HFFc6 (cell line): ENCODE results near the gene STRBP. TPM values are rescaled to one million over a fixed set of nuclear protein-coding genes. Genes with fewer than 3 reads are reported as not detected.

Experiments
- DNase-seq: peaks from one replicate; pipeline ENCODE4 v3.0.0-alpha.2; 2018
- H3K27ac Mint-ChIP-seq: 2 replicates; pipeline ENCODE4 v1.8.0; 2020; ENCODE audit warnings: mild to moderate bottlenecking, mixed read lengths
- H3K27me3 Mint-ChIP-seq: 2 replicates; pipeline ENCODE4 v1.8.0; 2021; ENCODE audit warnings: mild to moderate bottlenecking, moderate library complexity, mixed read lengths; ENCODE audit not compliant: insufficient read depth
- H3K36me3 Mint-ChIP-seq: 2 replicates; pipeline ENCODE4 v1.8.0; 2021; ENCODE audit warnings: low read depth, mixed read lengths
- H3K4me1 Mint-ChIP-seq: 2 replicates; pipeline ENCODE4 v1.8.0; 2020; ENCODE audit warnings: low read depth, mixed read lengths
- H3K4me3 Mint-ChIP-seq: 2 replicates; pipeline ENCODE4 v1.8.0; 2020; ENCODE audit warnings: mild to moderate bottlenecking, moderate library complexity, mixed read lengths
- H3K9me3 Mint-ChIP-seq: 2 replicates; pipeline ENCODE4 v1.8.0; 2020; ENCODE audit warnings: mild to moderate bottlenecking, mixed read lengths
- CTCF ChIP-seq: fragments of 200-600 bp; sonication (generic); IDR thresholded peaks from 2 replicates; pipeline ENCODE4 v1.5.0; 2021; ENCODE audit warnings: antibody characterized with exemption, mild to moderate bottlenecking
- total RNA-seq, 6 experiments: library from RNA; stranded (reverse); fragmentation: NEBNext Ultra II Directional; extraction: Animal tissue kit (Norgen Biotek cat#: 25700); gene quantifications; 2 replicates in 1 of 6; 3 replicates in 5 of 6; pipeline ENCODE4 v1.2.3, GENCODE V29; 2021

The STRBP gene
- total RNA-seq, 6 experiments from 2014 or later: 1.4 to 2.5 (median 1.9) TPM

GRCh38 chr9:123120953-123121352, 147.4 kb downstream of the STRBP start:
- no peak overlapping the region for H3K27ac Mint-ChIP-seq
- H3K27me3 Mint-ChIP-seq: peaks cover 15% of the 10 kb centered on the region
- no peaks in the 10 kb centered on the region for H3K9me3 Mint-ChIP-seq
- no peak for TF ChIP-seq CTCF
- no peak for DNase-seq
- H3K4me1 Mint-ChIP-seq: no peaks in the 10 kb centered on the region
- H3K36me3 Mint-ChIP-seq: no peaks in the 10 kb centered on the region
- H3K4me3 Mint-ChIP-seq: no peak overlapping the region

DNA sequence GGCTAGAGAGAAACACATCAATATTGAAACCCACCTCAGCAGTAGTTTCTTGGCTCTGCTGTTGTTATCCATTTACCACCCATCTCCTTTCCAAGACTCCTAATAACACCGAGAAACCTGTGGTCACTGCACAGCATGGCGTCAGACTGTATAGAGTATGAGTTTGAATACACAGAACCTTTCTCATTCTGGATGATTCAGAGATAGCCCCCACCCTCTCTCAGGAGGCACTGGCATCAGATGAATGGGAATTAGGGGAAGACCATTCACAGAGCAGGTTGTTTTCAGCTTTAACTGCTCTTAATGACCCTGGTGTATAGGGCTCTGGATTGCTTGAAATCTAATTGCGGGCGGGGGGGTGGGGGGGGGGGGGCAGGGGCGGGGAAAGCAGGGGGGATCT, 148.3 kb downstream of the STRBP start:
- H3K4me3 Mint-ChIP-seq: no peak overlapping the region

GRCh38 chr9:123119566-123119965, 148.8 kb downstream of the STRBP start:
- Mint-ChIP-seq H3K4me1 (no peaks in the 10 kb centered on the region), H3K4me3 (no peak overlapping the region), H3K27ac (no peak overlapping the region), H3K27me3 (peaks cover 15% of the 10 kb centered on the region), H3K9me3 (no peaks in the 10 kb centered on the region), H3K36me3 (no peaks in the 10 kb centered on the region)
- no peak for DNase-seq
- TF ChIP-seq CTCF: no peak

More for the DNA sequence above, 148.3 kb downstream of the STRBP start:
- Mint-ChIP-seq H3K27ac (no peak overlapping the region), H3K4me1 (no peaks in the 10 kb centered on the region), H3K27me3 (peaks cover 15% of the 10 kb centered on the region), H3K36me3 (no peaks in the 10 kb centered on the region), H3K9me3 (no peaks in the 10 kb centered on the region)
- DNase-seq: no peak
- TF ChIP-seq CTCF: no peak

DNA sequence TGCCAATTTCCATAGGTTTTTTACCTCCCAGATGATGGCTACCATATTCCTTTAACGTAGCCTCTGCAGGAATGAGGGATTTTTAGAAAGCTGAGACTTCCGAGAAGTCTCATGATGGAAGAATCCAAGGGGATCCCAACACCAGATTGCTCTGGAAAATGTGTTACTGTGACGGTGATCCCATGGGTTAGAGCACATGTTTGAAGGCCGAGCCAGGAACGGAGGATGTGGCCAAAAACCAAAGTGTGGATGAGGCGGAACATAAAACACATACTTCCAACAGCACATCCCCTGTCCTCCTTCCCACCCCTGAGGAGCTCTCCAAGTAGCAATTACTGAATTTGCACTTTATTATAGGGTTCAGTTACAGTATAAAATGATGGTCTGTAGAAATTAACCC, 152.3 kb downstream of the STRBP start:
- Mint-ChIP-seq H3K36me3 (no peaks in the 10 kb centered on the region), H3K27me3 (peaks cover 19% of the 10 kb centered on the region), H3K9me3 (no peaks in the 10 kb centered on the region), H3K4me1 (no peaks in the 10 kb centered on the region; the same call in 1 of the 2 replicates), H3K4me3 (no peak overlapping the region), H3K27ac (no peak overlapping the region)
- DNase-seq: no peak
- TF ChIP-seq CTCF: no peak

DNA sequence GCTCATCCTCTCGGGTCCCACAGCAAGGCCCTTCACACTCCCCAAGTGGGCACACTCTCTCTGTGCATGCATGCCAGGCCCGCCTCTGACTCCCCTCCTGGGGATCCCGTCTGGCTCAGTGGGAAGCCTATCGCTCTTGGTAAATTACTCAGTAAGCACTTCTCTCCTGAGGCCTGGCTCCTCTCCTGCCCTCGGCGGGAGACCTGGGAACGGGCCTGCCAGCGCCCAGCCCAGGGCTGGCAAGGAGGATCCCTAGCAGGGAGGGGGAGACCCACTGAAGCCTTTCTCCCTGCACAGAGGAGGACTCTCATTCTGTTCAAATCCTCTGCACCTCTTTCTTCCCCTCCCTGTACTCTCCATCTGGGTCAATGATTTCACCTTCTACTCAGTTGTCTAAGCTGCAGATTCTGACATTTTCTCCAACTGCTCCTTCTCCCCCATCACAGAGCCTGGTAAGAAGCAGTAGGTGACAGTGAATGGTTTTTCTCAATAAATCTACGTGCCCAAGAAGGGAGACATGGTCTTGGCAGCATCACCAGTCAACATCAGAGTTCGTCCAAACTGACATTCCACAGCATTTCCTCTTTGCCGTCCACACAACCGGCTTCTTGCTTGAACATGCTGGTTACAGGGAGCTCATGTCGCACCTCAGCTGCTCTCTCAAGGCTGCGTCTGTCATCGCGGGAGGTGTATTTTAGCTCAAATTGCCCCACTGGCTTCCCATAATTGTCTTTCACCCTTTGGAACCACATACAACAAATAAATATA, 153.1 kb downstream of the STRBP start:
- DNase-seq: no peak
- no peak for TF ChIP-seq CTCF
- Mint-ChIP-seq H3K4me1 (no peaks in the 10 kb centered on the region; the same call in 1 of the 2 replicates), H3K9me3 (no peaks in the 10 kb centered on the region), H3K36me3 (no peaks in the 10 kb centered on the region), H3K4me3 (no peak overlapping the region), H3K27ac (no peak overlapping the region), H3K27me3 (peaks cover 19% of the 10 kb centered on the region)
